HuH-7.5 (cell line): ENCODE results near the gene EREG.

Experiments used
- DNase-seq: peaks from one replicate; pipeline ENCODE4 v3.0.0; 2011; ENCODE audit warnings: low spot score

The EREG gene

GRCh38 chr4:74428276-74428675, 63.3 kb downstream of the EREG start:
- DNase-seq = no peak

DNA sequence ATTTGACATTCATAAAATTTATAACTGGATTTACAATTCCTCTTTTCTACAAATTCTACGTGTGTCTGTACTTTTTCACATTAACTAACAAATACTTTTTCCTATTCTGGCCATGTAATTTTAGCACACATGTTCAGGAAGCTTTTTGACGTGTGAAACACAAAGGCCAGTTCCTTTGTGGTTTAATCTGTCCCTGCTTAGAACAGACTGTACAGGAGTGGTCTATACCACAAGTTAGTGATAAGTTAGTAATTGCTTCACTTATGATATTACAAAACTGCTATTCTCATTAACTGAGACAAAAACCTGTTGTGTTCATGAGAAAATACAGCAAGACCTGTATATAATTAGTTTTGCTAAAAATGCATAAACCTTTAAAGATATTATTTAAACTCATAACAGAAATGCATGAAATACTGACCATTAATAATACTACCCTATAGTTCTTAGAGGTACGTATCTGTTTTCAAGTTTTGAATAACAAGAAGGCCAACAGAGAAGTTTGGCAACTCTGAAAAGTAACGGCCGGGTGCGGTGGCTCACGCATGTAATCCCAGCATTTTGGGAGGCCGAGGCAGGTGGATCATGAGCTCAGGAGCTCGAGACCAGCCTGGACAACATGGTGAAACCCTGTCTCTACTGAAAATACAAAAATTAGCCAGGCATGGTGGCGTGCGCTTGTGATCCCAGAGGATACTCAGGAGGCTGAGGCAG, 66.3 kb downstream of the EREG start:
- no peak for DNase-seq

- no peak for DNase-seq
Measured at GRCh38 chr4:74433043-74433442, 68.1 kb downstream of the EREG start.

DNA sequence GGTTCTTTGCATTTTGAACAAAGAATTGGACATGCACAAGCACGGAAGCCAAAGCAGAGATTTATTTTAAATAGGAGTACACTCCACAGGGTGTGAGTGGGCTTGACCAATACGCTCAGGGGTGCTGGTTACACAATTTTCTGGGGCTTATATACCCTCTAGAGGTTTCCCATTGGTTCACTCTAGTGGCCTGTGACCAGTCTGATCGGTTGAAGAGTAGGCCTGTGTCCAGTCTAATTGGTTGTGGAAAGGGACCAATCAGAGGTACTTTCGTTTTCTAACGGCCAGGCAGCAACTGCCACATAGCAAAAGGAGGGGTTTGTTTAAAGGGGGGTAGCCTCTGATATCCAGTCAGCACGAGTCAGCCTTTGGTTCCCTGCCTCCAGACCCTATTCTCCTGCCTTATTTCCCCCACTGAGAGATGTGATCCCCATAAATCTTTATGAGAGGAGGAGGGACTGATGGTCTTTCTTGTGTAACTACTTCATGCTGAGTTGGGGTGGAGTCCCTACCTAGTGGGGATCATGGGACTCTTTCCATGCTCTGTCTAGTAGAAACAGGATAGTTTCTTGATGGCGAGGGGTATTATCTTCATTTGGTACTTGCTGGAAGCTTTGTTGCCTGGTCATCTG, 68.7 kb downstream of the EREG start:
- DNase-seq = no peak

DNA sequence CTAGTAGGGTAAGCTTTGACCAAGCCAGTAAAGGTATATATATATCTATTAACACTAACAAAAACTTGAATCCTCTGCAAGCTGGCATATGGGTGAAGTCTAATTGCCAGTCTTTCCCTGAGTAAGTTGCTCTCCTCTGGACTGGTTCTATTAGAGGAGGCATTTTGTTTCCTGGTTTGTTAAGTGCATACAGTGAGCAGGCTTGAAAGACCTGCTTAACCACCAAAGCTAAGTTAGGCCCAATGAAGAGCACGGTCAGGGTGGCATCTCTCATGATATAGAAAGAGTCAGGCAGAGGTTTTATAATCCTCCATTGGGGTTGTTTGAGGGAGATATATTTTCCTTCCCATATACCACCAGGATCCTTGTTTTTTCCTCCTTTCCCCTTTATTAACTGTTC, 70.4 kb downstream of the EREG start:
- no peak for DNase-seq

DNA sequence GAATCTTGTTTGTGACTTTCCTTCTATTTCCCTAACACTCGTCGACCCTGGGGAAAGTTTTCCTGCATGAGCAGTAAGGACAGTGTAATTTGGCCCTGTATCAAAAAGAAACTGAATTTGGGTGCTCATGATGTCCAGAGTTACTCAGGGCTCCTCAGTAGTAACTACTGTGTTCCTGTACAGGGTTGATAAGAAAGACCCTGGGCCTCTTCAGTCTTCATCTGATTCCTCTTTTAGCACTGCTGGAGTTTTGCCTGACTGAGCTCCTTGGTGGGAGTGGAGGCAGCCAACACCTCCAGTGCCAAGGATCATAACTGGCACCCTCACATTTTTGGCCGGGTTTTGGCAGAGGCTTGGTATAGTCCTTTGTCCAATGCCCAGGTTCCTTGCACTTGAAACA, 72.9 kb downstream of the EREG start:
- DNase-seq = no peak
